Measurements from ENCODE around the gene TICAM1. TPM values are rescaled to one million over a fixed set of nuclear protein-coding genes. Genes with fewer than 3 reads are reported as not detected.

TICAM1 gene
- total and polyA plus RNA-seq, 4 experiments from 2014 or later, result 2.2 to 18.1 (median 17.0) TPM

DNA sequence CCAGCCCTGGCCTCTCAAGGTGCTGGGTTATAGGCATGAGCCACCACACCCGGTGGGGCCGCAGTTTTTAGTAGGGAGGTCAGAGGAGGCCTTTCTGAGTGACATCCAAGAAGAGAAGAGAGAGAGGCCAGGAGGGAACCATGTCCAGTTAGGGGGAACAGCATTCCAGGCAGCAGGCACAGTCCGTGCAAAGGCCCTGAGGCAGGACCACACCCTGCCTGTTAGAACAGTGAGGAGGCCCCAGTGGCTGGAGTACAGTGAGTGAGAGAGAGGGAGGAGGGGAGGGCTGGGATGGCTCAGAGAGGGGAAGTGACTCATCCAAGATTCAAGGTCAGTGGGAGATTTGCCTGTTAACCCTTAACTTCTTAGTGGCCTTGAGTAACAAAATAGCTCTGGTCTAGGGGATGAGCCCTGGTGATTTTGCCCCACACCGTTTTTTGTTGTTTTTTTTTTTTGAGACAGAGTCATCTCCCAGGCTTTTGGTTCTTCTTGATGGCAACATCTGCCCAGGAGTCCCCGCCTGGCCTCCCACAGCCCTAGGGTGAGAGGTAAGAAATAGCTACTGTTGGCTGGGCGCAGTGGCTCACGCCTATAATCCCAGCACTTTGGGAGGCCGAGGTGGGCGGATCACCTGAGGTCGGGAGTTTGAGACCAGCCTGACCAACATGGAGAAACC, 38.7 kb upstream of the TICAM1 start:
- Mint-ChIP-seq H3K4me1 (peaks cover 9 to 23% (median 14%) of the 10 kb centered on the region in 4 donors), H3K36me3 (no peaks in the 10 kb centered on the region), H3K9me3 (peaks cover 0 to 3% (median 0%) of the 10 kb centered on the region in 8 donors), H3K4me3 (no peak overlapping the region), H3K27ac (no peak overlapping the region), H3K27me3 (peaks cover 2 to 4% of the 10 kb centered on the region in 2 donors)
- ChIA-PET CTCF (ENCODE audit: partially characterized antibody) (interaction anchor here (0.7 to 10.8 kb wide), 7 partner anchors 11 to 161 kb away, joined by 3 to 225 read pairs (median 3); partner anchors contain the start of gene FEM1A), POLR2A (ENCODE audit: partially characterized antibody) (no interaction called here)
- no peaks in the 10 kb centered on the region for H3K9me3 ChIP-seq (ENCODE audit: control insufficient read depth in 1 of 2, low read length in 2 of 2)
- H3K4me1 ChIP-seq (ENCODE audit: insufficient read depth, low read length), result peaks cover 10% of the 10 kb centered on the region
- no peaks in the 10 kb centered on the region for H3K27me3 ChIP-seq (ENCODE audit: insufficient read depth, low read length)
- no peaks in the 10 kb centered on the region for H3K36me3 ChIP-seq (ENCODE audit: insufficient read depth, low read length)
- no peak for DNase-seq
- intact Hi-C loops (cut with micrococcal nuclease), result no loop called here
- no peak overlapping the region for H3K27ac ChIP-seq (ENCODE audit: low read depth, low read length)
- no peak overlapping the region for H3K4me3 ChIP-seq (ENCODE audit: low read length in 2 of 2)

DNA sequence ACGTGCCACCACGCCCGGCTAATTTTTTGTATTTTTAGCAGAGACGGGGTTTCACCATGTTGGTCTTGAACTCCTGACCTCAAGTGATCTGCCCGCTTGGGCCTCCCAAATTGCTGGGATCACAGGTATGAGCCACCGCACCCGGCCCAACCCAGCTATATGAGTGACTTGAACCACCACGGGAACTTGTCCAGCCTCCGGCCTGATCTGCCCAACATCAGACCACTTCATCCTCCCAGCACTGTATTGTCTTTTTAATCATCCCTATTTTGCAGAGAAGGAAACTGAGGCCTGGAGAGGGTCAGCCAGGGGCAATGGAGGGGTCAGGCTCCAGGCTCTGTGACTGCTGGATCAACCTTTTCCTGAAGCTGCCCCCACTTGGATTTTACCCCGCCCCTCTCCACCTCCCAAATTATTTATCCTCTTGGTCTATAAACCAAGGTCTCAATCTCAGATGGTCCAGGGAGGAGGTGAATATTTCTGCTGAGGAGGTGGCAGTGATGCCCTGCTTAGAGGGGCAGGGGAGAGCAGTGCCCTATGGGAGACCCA, 36.8 kb upstream of the TICAM1 start:
- Mint-ChIP-seq H3K27ac (peak overlapping the region; percentile 47 to 90 (median 79)), H3K4me3 (peak overlapping the region; percentile 85 to 92 (median 86)), H3K27me3 (peaks cover 2 to 4% of the 10 kb centered on the region in 2 donors), H3K36me3 (no peaks in the 10 kb centered on the region), H3K4me1 (peaks cover 10 to 23% (median 15%) of the 10 kb centered on the region in 4 donors), H3K9me3 (peaks cover 0 to 2% (median 0%) of the 10 kb centered on the region in 8 donors)
- ChIA-PET POLR2A (ENCODE audit: partially characterized antibody) (interaction anchor here (0.5 to 3.7 kb wide), 5 partner anchors 29 to 162 kb away, joined by 3 to 41 read pairs (median 9); partner anchors contain the start of gene FEM1A), CTCF (ENCODE audit: partially characterized antibody) (interaction anchor here (0.9 to 10.8 kb wide), 5 partner anchors 45 to 163 kb away, joined by 3 to 225 read pairs (median 33); partner anchors contain the start of gene FEM1A)
- Histone ChIP-seq H3K27ac (ENCODE audit: low read depth, low read length) (peak overlapping the region; percentile 74), H3K27me3 (ENCODE audit: insufficient read depth, low read length) (no peaks in the 10 kb centered on the region), H3K4me1 (ENCODE audit: insufficient read depth, low read length) (peaks cover 10% of the 10 kb centered on the region), H3K9me3 (ENCODE audit: control insufficient read depth in 1 of 2, low read length in 2 of 2) (no peaks in the 10 kb centered on the region), H3K36me3 (ENCODE audit: insufficient read depth, low read length) (no peaks in the 10 kb centered on the region), H3K4me3 (ENCODE audit: low read length in 2 of 2) (peak overlapping the region in 1 of 2 donors; percentile 60)
- intact Hi-C loops (cut with micrococcal nuclease), result no loop called here
- DNase-seq, result peak in 1 of 5 donors; percentile 6

DNA sequence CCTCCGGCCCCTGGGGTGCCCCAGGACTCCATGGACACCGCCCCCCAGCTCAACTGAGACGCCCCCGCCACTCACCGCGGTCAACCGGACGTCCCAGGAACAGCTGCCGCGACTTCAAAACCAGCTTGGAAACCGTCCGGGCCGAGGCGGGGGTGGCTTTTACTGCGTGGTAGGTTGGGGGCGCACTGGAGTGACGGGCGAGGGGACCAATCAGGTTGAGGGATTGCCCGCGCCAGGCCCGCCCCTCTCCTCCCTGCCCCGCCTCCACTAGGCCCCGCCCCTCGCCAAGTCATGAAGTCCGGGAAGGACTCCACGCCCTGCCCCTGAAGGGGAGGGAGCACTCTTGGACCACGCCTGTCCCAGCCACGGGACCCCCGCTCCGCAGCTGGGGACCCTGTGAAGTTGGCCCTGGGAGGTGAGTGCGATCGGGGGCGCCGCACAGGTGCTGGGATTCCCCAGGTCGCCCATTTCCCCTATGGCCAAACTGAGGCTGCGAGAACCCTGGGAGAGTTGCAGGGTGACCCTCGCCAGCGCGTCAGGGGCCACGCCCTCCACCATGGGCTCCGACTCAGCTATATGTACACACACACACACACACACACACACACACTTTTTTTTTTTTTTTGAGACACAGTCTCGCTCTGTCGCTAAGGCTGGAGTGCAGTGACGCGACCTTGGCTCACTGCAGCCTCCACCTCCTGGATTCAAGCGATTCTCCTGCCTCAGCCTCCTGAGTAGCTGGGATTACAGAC, 36.2 kb upstream of the TICAM1 start, which contains the start of gene PLIN3:
Gene PLIN3, minus strand, starts transcription at position 134 of the 752 bp plus-strand sequence. CDS start 6,273 bp downstream, outside the sequence.
- Histone ChIP-seq H3K9me3 (ENCODE audit: control insufficient read depth in 1 of 2, low read length in 2 of 2) (no peaks in the 10 kb centered on the region), H3K27ac (ENCODE audit: low read depth, low read length) (peak within 1 kb of the TSS; percentile 74), H3K27me3 (ENCODE audit: insufficient read depth, low read length) (no peaks in the 10 kb centered on the region), H3K4me1 (ENCODE audit: insufficient read depth, low read length) (peaks cover 10% of the 10 kb centered on the region), H3K36me3 (ENCODE audit: insufficient read depth, low read length) (no peaks in the 10 kb centered on the region), H3K4me3 (ENCODE audit: low read length in 2 of 2) (peak within 1 kb of the TSS; percentile 60 to 76)
- H3K9me3 Mint-ChIP-seq, result peaks cover 0 to 2% (median 0%) of the 10 kb centered on the region in 8 donors
- ChIA-PET CTCF (ENCODE audit: partially characterized antibody) (interaction anchor here (1.1 to 10.8 kb wide), 6 partner anchors 15 to 164 kb away, joined by 3 to 225 read pairs (median 5); partner anchors contain the start of gene FEM1A), POLR2A (ENCODE audit: partially characterized antibody) (interaction anchor here (0.6 to 3.7 kb wide), 7 partner anchors 11 to 163 kb away, joined by 3 to 41 read pairs (median 5); partner anchors contain the start of gene FEM1A)
- H3K27me3 Mint-ChIP-seq, result peaks cover 2 to 3% of the 10 kb centered on the region in 2 donors
- H3K4me1 Mint-ChIP-seq, result peaks cover 10 to 21% (median 14%) of the 10 kb centered on the region in 4 donors
- no peaks in the 10 kb centered on the region for H3K36me3 Mint-ChIP-seq
- intact Hi-C loops (cut with micrococcal nuclease), result no loop called here
- H3K4me3 Mint-ChIP-seq, result peak within 1 kb of the TSS; percentile 85 to 92 (median 86)
- peak; percentile 78 to 89 (median 79) for DNase-seq
- peak within 1 kb of the TSS; percentile 79 to 91 (median 87) for H3K27ac Mint-ChIP-seq

DNA sequence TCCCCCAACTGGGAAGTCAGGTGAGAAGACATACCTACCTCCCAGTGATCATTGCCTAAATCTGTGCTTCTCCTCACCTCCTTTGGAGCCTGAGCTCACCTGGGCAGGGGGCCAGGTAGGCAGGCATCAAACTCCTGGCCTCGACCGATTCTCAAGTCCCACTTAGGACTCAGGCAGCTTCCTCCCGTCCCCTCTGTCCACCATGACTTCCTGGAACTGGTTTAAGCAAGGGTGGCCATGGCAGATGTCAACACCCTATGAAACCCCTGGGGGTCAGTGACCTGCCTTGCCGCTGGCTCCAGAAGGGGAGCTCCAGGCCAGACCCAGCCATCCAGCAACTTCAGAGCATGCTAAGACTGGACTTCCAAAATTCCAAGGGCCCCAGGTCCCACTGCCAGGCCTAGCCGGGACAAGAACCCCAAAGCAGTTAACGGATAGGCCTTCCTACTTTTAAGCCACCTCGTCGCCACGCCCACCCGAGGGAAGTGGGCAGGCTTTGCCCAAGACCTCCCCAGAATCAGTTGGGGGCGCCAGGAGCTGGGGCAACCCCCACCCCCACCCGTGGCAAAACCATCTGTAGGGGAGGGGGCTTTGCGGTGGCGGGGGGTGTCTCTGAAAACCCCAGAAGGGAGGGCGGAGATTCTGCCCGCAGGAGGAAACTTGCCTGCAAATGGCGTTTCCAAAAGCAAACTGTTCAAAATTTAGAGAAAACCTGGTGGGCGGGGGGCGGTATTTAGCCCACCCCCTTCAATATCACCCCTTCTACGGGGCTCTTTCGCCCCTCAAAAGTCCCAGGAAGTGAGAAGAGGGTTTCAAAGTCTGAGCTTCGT, 35.3 kb upstream of the TICAM1 start:
- ChIA-PET CTCF (ENCODE audit: partially characterized antibody) (interaction anchor here (1.1 to 10.8 kb wide), 7 partner anchors 15 to 165 kb away, joined by 3 to 225 read pairs (median 4); partner anchors contain the start of gene FEM1A), POLR2A (ENCODE audit: partially characterized antibody) (interaction anchor here (0.8 to 3.7 kb wide), 5 partner anchors 12 to 101 kb away, joined by 3 to 41 read pairs (median 9); partner anchors contain the start of gene FEM1A)
- H3K27ac ChIP-seq (ENCODE audit: low read depth, low read length), result peak overlapping the region; percentile 74
- H3K27me3 ChIP-seq (ENCODE audit: insufficient read depth, low read length), result no peaks in the 10 kb centered on the region
- peak; percentile 21 to 58 (median 35) for DNase-seq
- Mint-ChIP-seq H3K27me3 (peaks cover 0 to 2% of the 10 kb centered on the region in 2 donors), H3K9me3 (peaks cover 0 to 2% (median 0%) of the 10 kb centered on the region in 8 donors), H3K27ac (peak overlapping the region; percentile 79 to 91 (median 87)), H3K4me1 (peaks cover 7 to 19% (median 13%) of the 10 kb centered on the region in 4 donors), H3K36me3 (no peaks in the 10 kb centered on the region), H3K4me3 (peak overlapping the region; percentile 85 to 92 (median 86))
- no peaks in the 10 kb centered on the region for H3K36me3 ChIP-seq (ENCODE audit: insufficient read depth, low read length)
- H3K9me3 ChIP-seq (ENCODE audit: control insufficient read depth in 1 of 2, low read length in 2 of 2), result no peaks in the 10 kb centered on the region
- peak overlapping the region; percentile 60 to 76 for H3K4me3 ChIP-seq (ENCODE audit: low read length in 2 of 2)
- intact Hi-C loops (cut with micrococcal nuclease), result no loop called here
- peaks cover 10% of the 10 kb centered on the region for H3K4me1 ChIP-seq (ENCODE audit: insufficient read depth, low read length)

DNA sequence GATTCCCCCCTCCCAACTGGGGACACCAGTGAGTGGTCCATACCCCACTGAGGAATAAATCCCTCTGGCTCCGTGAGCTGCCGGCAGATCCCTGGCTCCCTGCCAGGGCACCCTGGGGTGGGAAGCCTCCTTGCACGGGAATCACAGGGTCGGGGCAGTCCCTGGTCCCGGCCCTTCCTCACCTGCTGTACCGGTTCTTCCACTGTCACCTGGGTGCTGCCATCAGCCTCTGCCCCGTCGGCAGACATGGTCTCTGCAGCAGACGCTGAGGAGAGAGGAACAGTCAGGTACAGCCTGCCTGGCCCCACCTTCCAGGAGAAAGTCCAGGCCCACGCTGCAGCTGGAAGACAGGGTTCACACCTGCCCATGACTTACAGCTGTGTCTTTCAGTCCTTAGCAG, 29.6 kb upstream of the TICAM1 start:
- ChIA-PET POLR2A (ENCODE audit: partially characterized antibody) (no interaction called here), CTCF (ENCODE audit: partially characterized antibody) (interaction anchor here (1.2 kb wide), 1 partner anchor 52 kb away, joined by 4 read pairs; no protein-coding TSS in a partner anchor)
- no peak for DNase-seq
- H3K4me1 ChIP-seq (ENCODE audit: insufficient read depth, low read length), result no peaks in the 10 kb centered on the region
- H3K36me3 Mint-ChIP-seq, result peaks cover 0 to 9% of the 10 kb centered on the region in 2 donors
- H3K4me3 Mint-ChIP-seq, result no peak overlapping the region
- peaks cover 0 to 7% (median under 1%) of the 10 kb centered on the region in 4 donors for H3K4me1 Mint-ChIP-seq
- H3K36me3 ChIP-seq (ENCODE audit: insufficient read depth, low read length), result peaks cover 10% of the 10 kb centered on the region
- no peak overlapping the region for H3K27ac ChIP-seq (ENCODE audit: low read depth, low read length)
- no peak overlapping the region for H3K4me3 ChIP-seq (ENCODE audit: low read length in 2 of 2)
- no peaks in the 10 kb centered on the region for H3K27me3 ChIP-seq (ENCODE audit: insufficient read depth, low read length)
- H3K9me3 Mint-ChIP-seq, result peaks cover 0 to 2% (median 0%) of the 10 kb centered on the region in 8 donors
- intact Hi-C loops (cut with micrococcal nuclease), result no loop called here
- H3K9me3 ChIP-seq (ENCODE audit: control insufficient read depth in 1 of 2, low read length in 2 of 2), result no peaks in the 10 kb centered on the region
- H3K27me3 Mint-ChIP-seq, result no peaks in the 10 kb centered on the region
- H3K27ac Mint-ChIP-seq, result no peak overlapping the region

DNA sequence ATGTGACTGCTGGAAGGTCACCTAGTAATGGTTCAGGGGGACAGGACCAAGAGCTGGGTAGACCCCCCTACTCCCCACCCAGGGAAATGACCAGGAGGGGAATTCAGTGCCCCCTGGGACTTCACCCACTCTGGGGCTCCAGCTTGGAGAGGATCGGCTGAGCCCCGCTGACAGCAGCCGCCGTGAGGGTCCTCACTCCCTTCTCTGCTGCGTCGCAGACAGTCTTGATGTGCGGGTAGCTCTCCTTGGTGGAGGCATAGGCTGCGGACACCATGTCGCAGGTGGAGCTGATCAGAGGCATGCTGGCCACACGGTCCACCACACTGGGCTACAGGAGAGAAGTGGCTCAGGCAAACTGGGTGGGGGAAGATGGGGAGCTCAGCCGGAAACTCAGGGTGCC, 28.2 kb upstream of the TICAM1 start:
- ChIA-PET POLR2A (ENCODE audit: partially characterized antibody) (interaction anchor here (1.5 kb wide), 1 partner anchor 52 kb away, joined by 5 read pairs; no protein-coding TSS in a partner anchor), CTCF (ENCODE audit: partially characterized antibody) (interaction anchor here (1.1 to 2.0 kb wide), 4 partner anchors 11 to 50 kb away, joined by 3 to 10 read pairs (median 4); no protein-coding TSS in a partner anchor)
- H3K27me3 ChIP-seq (ENCODE audit: insufficient read depth, low read length), result no peaks in the 10 kb centered on the region
- no peak overlapping the region for H3K4me3 Mint-ChIP-seq
- H3K27ac ChIP-seq (ENCODE audit: low read depth, low read length), result no peak overlapping the region
- H3K9me3 Mint-ChIP-seq, result peaks cover 0 to 5% (median 0%) of the 10 kb centered on the region in 8 donors
- no peak for DNase-seq
- H3K36me3 Mint-ChIP-seq, result peaks cover 4 to 16% of the 10 kb centered on the region in 2 donors
- H3K4me3 ChIP-seq (ENCODE audit: low read length in 2 of 2), result no peak overlapping the region
- no peak overlapping the region for H3K27ac Mint-ChIP-seq
- H3K4me1 ChIP-seq (ENCODE audit: insufficient read depth, low read length), result no peaks in the 10 kb centered on the region
- no peaks in the 10 kb centered on the region for H3K9me3 ChIP-seq (ENCODE audit: control insufficient read depth in 1 of 2, low read length in 2 of 2)
- peaks cover 0 to 4% (median under 1%) of the 10 kb centered on the region in 4 donors for H3K4me1 Mint-ChIP-seq
- H3K27me3 Mint-ChIP-seq, result no peaks in the 10 kb centered on the region
- intact Hi-C loops (cut with micrococcal nuclease), result no loop called here
- H3K36me3 ChIP-seq (ENCODE audit: insufficient read depth, low read length), result peaks cover 10% of the 10 kb centered on the region

All from CD4-positive, alpha-beta memory T cell (primary cell).